Peyer's patch (tissue), 4 donors: ENCODE measurements around the gene PDE10A.

Source experiments
- POLR2A ChIP-seq, 2 donors: fragments of 450-650 bp; IDR thresholded peaks; one replicate each; pipeline ENCODE4 v1.5.1; 2017; ENCODE audit warnings: antibody characterized with exemption in 2 of 2, mild to moderate bottlenecking in 2 of 2, moderate library complexity in 2 of 2
- TF ChIP-seq, protein P1 (sequence below), 6 experiments: fragments of 450-650 bp in 4 of 6; fragments of 200-600 bp in 2 of 6; sonication (generic) in 1 of 6; IDR thresholded peaks; one replicate each; pipeline ENCODE4 v1.5.1; 2017 to 2019; ENCODE audit warnings: antibody characterized with exemption in 6 of 6, mild to moderate bottlenecking in 3 of 6, moderate library complexity in 1 of 6

DNA sequence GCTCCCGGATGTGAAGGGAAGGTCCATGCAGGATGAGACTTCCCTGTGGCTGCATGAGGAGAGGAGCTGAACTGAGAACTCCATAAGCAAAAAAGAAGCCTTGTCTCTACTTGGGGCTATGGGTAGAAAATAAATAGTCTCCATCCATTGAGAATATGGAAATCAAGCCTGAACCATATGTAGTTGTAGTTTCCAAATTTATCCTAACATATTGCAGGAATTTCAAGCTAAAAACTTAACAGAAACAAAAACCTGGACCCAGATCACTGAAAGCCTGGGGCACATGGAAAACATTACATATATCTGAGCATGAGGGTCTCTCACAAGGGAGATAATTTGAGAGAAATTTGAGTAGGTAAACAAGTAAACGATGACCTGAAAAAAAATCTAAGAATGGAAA is 258.7 kb downstream of the PDE10A start:
- TF ChIP-seq, protein P1, sequence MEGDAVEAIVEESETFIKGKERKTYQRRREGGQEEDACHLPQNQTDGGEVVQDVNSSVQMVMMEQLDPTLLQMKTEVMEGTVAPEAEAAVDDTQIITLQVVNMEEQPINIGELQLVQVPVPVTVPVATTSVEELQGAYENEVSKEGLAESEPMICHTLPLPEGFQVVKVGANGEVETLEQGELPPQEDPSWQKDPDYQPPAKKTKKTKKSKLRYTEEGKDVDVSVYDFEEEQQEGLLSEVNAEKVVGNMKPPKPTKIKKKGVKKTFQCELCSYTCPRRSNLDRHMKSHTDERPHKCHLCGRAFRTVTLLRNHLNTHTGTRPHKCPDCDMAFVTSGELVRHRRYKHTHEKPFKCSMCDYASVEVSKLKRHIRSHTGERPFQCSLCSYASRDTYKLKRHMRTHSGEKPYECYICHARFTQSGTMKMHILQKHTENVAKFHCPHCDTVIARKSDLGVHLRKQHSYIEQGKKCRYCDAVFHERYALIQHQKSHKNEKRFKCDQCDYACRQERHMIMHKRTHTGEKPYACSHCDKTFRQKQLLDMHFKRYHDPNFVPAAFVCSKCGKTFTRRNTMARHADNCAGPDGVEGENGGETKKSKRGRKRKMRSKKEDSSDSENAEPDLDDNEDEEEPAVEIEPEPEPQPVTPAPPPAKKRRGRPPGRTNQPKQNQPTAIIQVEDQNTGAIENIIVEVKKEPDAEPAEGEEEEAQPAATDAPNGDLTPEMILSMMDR (IDR thresholded peaks at IDR 0.05) = no peak
- no peak for TF ChIP-seq POLR2A (IDR thresholded peaks at IDR 0.05)
